GM19455 (cell line): ENCODE data around the gene FAM241B.

Experiments used
- ATAC-seq: cut with Tn5 transposase; IDR thresholded peaks from one replicate; pipeline ENCODE4 v1.9.1; 2021; ENCODE audit not compliant: unreplicated experiment

The FAM241B gene, protein sequence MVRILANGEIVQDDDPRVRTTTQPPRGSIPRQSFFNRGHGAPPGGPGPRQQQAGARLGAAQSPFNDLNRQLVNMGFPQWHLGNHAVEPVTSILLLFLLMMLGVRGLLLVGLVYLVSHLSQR

DNA sequence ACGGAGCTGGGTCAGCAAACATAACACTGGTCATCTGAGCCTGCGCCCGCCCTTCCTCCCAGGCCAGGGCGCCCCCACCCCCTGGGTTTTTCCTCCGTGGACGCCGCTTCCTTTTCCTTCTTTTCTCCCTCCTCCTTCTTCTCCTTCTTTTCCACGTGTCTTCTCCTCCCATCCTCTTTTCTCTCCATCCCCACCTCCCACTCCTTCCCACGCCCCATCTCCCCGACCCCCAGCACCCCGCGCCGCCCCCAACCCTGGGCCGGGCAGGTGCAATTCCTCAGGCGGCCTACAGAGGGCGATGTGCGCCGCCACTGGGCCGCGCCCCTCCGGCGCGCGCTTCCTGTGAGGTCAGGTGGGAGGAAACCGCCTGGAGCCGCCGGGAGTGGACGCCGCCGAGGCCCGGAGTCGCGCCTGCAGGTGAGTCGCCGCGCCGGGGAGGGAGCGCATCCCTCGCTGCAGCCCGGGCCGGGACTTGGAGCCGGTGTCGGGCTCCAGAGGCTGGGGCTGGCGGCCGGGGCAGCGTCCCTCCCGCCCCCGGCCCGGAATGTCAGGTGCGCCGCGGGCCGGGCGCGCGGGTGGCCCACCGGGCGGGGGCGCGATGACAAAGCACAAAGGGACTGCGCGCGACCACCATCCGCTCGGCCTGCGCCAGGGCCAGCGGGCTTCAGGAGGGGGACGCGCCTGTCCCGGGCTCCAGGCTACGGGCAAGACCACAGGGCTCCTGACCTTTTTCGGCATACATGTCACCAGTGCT is at the start of gene FAM241B:
Gene FAM241B, plus strand, starts transcription at position 351 of the 754 bp plus-strand sequence. CDS start 1,497 bp downstream, outside the sequence.
- no peak for ATAC-seq

DNA sequence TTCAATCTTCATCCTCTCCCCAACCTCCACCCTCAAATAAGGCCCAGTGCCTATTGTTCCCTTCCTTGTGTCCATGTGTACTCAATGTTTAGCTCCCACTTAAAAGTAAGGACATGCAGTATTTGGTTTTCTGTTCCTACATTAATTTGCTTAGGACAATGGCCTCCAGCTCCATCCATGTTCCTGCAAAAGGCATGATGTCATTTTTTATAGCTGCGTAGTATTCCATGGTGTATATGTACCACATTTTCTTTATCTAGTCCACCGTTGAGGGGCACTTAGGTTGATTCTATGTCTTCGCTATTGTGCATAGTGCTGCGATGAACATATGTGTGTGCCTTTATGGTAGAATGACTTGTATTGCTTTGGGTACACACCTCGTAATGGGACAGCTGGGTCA is 49.6 kb upstream of the FAM241B start:
- no peak for ATAC-seq

DNA sequence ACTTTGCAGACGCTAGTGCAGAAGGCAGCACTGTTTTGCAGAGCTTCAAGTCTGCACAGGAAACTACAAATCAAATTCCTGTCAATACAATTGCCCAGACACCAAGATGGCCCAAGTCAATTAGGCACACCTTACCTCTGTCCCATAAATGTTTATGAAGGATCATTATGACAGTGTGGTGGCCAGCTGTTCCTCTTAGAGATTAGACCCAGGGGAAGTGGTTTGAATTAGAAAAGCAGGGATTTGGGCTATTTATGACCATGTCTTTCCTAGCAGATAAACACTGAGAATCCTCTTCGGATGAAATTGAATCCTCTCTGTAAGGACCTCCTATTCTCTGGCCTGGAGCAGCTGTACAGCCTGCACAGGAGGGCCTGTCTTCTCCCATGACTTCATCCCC is 46.9 kb upstream of the FAM241B start:
- ATAC-seq = no peak

DNA sequence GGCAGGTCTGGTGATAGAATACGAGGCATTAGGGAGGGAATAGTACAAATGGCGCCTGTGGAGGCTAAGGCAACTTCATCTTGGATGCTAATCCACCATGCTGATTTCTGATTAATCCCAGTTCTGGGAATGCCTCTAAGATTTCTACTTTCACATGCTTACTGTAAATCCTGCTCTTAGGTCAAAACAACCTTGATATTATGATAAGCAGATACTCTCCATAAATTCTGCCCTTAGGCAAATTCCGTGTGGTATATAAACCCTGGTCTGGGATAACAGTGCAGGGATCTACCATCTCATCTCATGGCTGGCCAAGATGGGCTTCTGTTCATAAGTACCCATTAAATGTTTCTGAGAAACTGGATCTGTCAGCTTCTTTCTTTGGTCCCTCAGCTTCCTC is 45.4 kb upstream of the FAM241B start:
- ATAC-seq = no peak

DNA sequence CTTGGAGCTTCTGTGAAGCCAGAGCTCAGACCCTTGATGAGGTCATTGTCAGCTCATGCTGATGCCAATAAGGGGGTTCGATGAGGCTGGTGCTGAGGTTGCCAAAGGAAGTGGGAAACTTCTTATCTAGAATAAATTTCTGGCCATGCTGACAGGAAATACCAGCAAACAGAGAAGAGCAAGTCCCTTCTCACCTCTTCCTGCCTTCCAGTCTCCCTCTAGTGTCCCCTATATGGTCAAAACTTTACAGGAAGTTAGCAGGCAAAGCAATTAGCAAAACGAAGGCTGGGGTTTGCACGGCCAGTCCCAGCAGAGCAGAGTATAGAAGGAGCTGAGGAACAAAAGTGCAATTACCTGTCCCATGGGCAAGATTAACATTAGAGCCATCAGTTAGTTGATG is 41.7 kb upstream of the FAM241B start:
- ATAC-seq = no peak

DNA sequence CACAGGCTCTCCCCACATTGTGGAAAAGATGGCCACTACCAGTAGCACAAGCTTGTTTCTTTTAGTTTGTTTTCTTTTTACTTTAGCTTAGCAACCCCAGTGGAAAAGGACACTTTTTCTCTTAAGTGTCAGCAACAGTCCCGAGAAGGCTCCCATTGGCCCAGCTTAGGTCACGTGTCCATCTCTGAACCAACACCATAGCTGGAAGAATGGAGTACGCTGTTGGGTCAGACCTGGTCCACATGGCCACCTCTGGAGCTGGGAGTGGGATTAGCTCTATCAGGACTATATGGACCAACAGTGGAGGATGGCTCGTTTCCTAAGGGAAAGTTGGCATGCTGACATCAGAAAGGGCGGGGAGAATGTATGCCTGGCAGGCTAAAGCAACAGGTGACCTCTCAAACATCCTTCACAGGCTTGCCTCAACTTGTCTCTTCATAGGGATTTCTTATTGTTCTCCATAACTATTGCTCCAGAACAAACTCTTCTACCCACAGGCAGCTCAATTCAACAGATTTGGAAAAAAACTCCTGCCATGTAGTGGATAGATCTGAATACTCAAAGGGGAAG is 29.2 kb upstream of the FAM241B start:
- ATAC-seq = no peak

DNA sequence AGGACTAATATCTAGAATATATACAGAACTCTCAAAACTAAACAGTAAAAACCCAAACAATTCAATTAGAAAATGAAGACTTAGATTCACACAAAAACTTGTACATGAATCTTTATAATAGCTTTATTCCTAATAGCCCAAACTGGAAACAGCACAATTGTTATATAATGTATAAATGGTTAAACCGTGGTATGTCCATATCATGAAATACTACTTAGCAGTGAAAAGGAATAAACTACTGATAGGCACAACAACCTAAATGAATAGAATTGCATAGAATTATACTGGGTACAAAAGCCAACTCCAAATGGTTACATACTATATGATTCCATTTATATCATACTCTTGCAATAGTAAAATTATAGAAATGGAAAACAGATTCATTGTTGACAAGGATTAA is 21.0 kb upstream of the FAM241B start:
- no peak for ATAC-seq

DNA sequence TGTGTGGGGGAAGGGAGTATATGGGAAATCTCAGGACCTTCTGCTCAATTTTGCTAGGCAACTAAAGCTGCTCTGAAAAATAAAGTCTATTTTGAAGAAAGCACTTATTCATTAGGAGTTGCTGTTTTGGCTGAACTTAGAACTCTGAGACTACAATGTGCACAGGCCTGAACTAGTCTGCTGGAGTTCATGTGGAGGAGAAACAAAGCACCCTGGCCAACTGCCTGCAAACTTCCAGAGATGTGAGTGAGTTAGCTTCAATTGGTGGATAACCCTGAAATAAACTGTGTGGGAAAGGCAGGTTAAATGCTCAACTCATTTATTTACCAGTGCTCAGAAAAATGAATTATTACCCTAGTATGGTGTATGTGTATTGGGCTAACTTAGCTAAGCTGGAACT is 17.3 kb upstream of the FAM241B start:
- no peak for ATAC-seq

DNA sequence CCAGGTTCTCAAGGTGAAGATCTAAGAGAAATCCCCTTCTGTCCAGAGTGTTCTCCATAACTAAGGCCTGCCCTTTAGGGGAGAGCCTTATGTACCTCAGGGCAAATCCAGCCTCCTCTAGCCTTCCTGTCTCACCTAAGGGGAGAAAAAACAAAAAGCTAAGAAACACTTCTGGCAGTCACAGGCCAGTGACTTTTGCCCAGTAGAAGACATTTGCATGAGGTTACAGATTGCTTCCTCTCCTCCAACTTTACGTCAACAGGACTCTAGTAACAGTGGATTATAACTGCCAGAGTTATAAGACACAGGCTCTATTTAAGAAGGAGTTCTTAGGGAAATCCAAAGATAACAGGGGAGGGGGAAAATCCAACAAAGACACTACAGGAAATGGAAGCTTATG is 15.9 kb upstream of the FAM241B start:
- ATAC-seq = no peak

DNA sequence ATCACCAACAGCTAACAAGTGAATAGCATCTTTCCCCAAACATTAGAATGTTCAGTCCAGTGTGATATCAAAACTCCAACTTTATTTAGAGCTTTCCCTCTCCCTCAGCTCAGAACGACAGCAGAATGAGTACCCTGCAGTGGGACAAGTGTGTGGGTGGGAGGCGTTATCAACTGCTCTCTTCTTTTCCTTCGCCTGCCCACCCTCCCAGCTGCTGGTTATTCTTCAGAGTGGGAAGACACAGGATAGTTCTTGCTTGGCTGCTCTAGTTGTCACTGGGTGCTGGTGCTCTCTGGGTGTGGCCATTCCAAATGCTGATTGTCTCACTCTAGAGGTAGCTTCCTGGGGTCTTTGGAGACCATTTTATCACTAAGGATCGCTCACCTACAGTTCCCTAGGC is 13.7 kb upstream of the FAM241B start:
- no peak for ATAC-seq

DNA sequence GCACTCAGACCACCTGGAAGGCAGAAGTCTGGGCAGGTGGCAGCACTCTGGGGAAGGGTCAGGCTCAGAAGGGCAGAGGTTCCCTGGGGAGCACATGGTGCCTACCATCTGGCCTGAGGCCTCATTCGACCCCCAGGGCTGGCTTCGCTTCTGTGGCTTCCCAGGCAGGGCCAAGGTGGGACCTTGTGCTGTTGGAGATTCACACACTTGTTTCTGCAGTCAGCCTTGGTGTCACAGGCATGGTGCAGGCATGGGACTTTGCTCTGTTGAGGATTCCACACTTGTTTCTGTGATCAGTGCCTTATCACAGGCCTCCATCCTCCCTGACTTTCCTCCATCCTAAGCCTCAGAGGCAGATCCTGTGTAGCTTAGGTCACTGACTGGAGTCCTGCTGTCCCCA is 11.3 kb upstream of the FAM241B start:
- no peak for ATAC-seq

DNA sequence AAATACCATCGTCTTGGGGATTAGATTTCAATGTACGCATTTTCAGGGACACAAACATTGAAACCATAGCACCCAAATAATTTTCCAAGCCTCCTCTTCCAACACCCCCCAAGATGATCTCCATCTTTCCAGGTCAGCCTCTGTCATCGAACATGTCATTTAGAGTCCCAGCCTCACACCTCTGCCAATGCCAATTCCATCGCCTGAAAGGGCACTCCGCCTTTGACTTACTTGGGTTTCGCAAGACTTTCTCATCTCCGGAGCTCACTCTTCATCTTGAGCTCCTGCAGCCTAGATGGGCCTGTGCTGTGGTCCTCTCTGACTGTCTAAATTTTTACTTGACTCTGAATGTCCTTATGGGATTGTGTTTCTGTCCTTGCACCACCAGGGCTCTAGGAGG is 10.4 kb upstream of the FAM241B start:
- no peak for ATAC-seq

DNA sequence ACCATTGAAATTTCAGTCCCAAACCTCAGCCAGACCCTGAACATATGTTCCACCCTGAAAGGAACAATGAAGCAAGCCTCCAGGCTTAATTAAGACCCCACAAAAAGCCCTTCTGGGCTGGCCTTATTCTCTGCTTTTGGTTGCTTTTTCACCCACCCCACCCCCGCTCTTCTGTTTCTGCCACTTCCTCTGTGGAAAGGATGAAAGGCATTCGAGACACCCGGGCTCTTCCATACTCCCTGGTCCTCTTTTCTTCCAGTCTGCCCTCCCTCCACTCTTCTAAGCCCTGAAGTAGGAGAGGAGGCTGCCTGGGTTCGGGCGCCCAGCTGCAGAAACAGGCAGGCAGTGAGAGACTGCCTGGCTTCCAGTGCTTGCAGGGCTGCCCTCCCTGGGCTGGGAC is 9.4 kb upstream of the FAM241B start:
- ATAC-seq = no peak

DNA sequence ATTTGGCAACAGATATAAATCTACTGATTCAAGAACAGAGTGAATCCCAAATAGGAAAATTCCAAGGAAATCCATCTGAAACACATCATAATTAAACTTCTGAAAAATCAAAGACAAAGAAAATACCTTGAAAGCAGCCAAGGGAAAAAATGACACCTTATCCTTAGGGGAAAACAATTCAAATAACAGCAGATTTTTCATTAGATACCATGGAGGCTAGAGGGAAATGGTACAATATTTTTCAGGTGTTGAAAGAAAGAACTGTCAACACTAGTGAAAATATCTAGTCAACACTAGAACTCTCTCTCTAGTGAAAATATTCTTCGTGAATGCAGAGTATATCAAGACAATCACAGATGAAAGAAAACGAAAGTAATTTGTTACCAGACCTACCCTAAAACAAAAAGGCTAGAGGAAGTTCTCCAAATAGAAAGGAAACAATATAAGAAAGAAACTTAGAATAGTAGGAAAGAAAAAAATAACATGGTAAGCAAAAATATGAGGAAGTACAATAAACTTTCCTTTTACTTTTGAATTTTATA is 5.7 kb upstream of the FAM241B start:
- ATAC-seq = no peak

DNA sequence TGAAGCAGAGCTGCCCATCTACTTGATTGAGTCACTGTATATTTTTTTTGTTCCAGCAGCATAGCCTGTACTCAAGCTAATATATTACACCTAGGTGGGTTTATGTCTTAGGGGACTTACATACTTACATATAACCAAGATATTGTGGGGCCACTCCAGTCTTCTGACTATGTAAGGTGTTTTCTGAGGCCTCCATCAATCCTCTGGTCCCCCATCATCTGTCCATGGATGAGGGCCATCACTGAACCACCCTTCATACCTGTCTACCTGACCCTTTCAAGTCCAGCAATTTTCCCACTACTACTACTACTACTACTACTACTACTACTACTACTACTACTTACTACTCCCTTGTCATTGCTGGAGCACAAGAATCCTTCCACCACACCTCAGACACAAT is 3.2 kb upstream of the FAM241B start:
- no peak for ATAC-seq

DNA sequence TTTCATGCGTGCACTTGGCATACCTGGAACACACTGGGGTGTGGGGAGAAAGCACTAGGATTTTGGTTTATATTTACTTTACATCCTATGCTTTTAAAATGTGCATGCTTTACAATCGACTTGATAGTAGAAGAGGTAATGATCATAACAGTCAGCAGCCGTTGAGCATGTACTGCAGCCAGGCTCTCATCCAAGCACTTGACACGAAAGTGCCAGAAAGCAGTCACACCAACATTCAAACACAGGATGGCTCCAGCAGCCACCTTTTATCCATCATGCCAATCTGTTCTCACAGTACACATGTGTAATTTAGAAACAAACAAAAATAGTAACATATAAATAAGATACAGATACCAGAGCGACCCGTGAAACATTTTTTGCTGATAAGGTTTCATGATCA is 1.2 kb upstream of the FAM241B start:
- no peak for ATAC-seq

DNA sequence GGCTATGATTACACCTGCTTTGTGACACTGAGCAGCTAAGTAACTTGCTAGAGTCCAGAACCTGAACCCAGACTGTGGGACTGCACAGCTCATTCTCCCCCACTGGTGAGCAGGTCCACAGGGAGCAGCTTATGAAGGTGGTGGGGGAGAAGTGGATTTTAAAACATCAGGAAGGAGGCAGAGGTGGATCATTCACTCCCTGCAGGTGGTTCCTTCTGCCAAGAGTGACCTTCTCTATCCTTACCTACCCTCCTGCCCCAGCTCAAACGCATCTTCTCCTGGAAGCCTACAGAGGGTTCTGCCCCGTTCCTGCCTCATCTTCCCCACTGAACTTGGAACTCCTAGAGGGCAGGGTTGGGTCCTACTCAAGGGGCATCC is 539 bp upstream of the FAM241B start:
- no peak for ATAC-seq

DNA sequence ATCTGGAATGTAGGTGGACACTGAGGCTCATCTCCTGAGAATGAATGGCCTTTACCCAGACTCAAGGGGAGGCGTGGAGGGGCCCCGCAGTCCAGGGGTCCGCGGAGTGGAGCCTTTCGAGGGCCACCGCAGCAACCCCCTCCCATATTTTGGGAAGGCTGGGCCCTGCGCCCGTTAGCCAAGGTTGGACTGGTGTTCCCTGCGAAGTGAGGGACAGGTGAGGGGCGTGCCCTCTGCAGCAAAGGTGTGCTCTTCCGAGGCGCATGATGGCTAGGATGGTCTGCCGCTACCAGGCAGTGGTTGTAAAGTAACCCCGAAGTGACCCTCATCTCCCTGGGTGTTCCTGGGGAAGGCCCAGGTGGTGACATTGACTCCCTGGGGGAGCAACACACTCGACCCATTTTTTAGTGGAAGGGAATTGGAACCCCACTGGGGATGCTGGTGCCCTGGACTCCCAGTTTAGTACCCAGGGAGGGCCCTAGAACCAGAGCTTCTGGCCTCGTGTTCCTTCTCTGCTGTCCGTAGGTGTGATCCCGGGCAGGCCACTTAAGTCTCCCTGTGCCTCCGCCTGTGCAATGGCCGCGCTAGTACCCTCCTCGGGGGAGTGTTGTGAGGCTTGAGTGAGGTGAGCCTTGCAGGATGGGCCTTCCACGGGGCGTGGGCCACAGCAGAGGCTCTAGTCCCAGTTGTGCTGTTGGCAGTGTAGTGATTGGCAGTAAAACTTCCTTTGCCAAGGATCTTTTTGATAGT is 779 bp downstream of the FAM241B start:
- ATAC-seq = no peak

DNA sequence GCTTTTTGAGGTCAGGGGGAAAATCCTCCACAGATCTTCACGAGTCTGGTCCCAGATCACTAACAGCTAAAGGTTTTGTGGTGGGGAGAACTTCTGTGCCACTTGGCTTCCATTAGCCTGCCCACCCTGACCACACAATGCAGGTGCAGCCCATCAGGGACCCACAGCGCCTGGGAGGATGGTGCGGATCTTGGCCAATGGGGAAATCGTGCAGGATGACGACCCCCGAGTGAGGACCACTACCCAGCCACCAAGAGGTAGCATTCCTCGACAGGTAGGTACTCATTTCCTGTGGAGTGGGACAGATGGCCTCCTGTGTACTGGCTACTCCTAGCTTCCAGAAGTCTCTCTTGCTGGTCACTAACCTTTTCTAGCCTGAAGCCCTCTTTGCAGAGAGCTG is 1.5 kb downstream of the FAM241B start:
- ATAC-seq = no peak

DNA sequence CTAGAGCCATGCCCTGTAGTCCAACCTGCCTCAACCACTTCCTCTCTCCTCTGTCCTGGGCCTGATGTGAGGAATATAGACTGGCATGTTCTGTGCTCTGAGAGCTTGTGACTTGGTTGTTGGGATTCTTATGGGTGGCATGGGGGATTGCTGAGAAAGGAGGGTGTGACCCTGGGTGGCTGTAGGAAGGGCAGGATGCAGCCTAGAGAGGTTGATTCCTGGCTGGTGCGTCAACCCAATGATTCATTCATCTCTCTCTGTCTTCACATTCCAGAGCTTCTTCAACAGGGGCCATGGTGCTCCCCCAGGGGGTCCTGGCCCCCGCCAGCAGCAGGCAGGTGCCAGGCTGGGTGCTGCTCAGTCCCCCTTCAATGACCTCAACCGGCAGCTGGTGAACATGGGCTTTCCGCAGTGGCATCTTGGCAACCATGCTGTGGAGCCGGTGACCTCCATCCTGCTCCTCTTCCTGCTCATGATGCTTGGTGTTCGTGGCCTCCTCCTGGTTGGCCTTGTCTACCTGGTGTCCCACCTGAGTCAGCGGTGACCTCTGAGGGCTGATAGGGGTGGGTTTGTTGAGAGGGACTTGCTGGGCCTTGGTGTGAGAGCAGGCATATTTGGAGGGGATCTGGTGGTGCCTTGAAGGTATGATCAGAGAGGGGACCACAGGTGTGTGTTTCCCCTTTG is 2.6 kb downstream of the FAM241B start:
- ATAC-seq = no peak
